WTC11 (cell line): ENCODE results near the gene SPEN. TPM values are rescaled to one million over a fixed set of nuclear protein-coding genes. Genes with fewer than 3 reads are reported as not detected.
A peak's percentile ranks its signal among the peaks of the same experiment; 100 is the strongest.
"Not testable (repeated sequence)": the region's sequence is repeated elsewhere in the genome, so short reads cannot be mapped to it uniquely, and the experiment has no call there.

Experiments used
- ATAC-seq: fragments of 200-7000 bp; cut with Tn5 transposase; 2 replicates; pipeline ENCODE4 v1.10.0; 2021; ENCODE audit warnings: mild to moderate bottlenecking, moderate library complexity
- CTCF ChIA-PET: fragments of 300-600 bp; sonication (Branson Sonifier 250); formaldehyde crosslinking; loops from one replicate; lab custom pipeline; 2021; ENCODE audit warnings: antibody characterized with exemption; lab: Charles Lee
- POLR2A ChIA-PET: fragments of 350-600 bp; sonication (Branson Sonifier 250); formaldehyde crosslinking; loops from one replicate; lab custom pipeline; 2021; ENCODE audit warnings: antibody characterized with exemption; lab: Charles Lee
- DNase-seq: peaks from one replicate; pipeline ENCODE4 v3.0.0; 2021; ENCODE audit warnings: low spot score
- H3K27ac Mint-ChIP-seq: 2 replicates; pipeline ENCODE4 v1.8.0; 2021; ENCODE audit warnings: mixed read lengths
- H3K27me3 Mint-ChIP-seq: 2 replicates; pipeline ENCODE4 v1.8.0; 2021; ENCODE audit warnings: low read depth, mild to moderate bottlenecking, moderate library complexity, mixed read lengths
- H3K36me3 Mint-ChIP-seq: 2 replicates; pipeline ENCODE4 v1.8.0; 2021; ENCODE audit warnings: mixed read lengths
- H3K4me1 Mint-ChIP-seq: 2 replicates; pipeline ENCODE4 v1.8.0; 2022; ENCODE audit warnings: mixed read lengths
- H3K4me3 Mint-ChIP-seq: 2 replicates; pipeline ENCODE4 v1.8.0; 2021; ENCODE audit warnings: mild to moderate bottlenecking, moderate library complexity, mixed read lengths
- H3K9me3 Mint-ChIP-seq: 2 replicates; pipeline ENCODE4 v1.8.0; 2021; ENCODE audit warnings: mixed read lengths
- CBFB ChIP-seq: sonication (generic); formaldehyde crosslinking; IDR thresholded peaks from 2 replicates; pipeline ENCODE4 v1.8.1; 2022; ENCODE audit warnings: mild to moderate bottlenecking, low read depth, missing genetic modification reagents
- CREM ChIP-seq: sonication (generic); formaldehyde crosslinking; IDR thresholded peaks from 2 replicates; pipeline ENCODE4 v1.8.1; 2022; ENCODE audit warnings: mild to moderate bottlenecking, missing genetic modification reagents, moderate library complexity
- ESRRA ChIP-seq: sonication (generic); formaldehyde crosslinking; IDR thresholded peaks from 2 replicates; pipeline ENCODE4 v1.8.1; 2022; ENCODE audit warnings: mild to moderate bottlenecking, missing genetic modification reagents, borderline replicate concordance
- GABPB1 ChIP-seq: sonication (generic); formaldehyde crosslinking; IDR thresholded peaks from 2 replicates; pipeline ENCODE4 v1.8.1; 2023; ENCODE audit warnings: mild to moderate bottlenecking, missing genetic modification reagents
- GRHL2 ChIP-seq: fragments of 250-450 bp; sonication (Bioruptor Pico); IDR thresholded peaks from 2 replicates; pipeline ENCODE4 v1.8.0; 2022; ENCODE audit warnings: mild to moderate bottlenecking, moderate library complexity; ENCODE audit not compliant: insufficient replicate concordance, severe bottlenecking
- GTF2I ChIP-seq: fragments of 250-450 bp; sonication (Bioruptor Pico); conservative IDR thresholded peaks from 2 replicates; pipeline ENCODE4 v1.4.0; 2021; ENCODE audit warnings: mild to moderate bottlenecking
- JAZF1 ChIP-seq: fragments of 250-450 bp; sonication (Bioruptor Pico); IDR thresholded peaks from 2 replicates; pipeline ENCODE4 v1.9.0; 2021; ENCODE audit warnings: moderate library complexity, mild to moderate bottlenecking, inconsistent platforms
- JUN ChIP-seq: sonication (generic); formaldehyde crosslinking; IDR thresholded peaks from 2 replicates; pipeline ENCODE4 v1.8.0; 2023; ENCODE audit warnings: mild to moderate bottlenecking, missing genetic modification reagents
- MXD4 ChIP-seq: fragments of 250-450 bp; sonication (Bioruptor Pico); IDR thresholded peaks from 2 replicates; pipeline ENCODE4 v1.8.0; 2021; ENCODE audit warnings: mild to moderate bottlenecking, moderate library complexity, borderline replicate concordance
- NR2C2 ChIP-seq: sonication (generic); formaldehyde crosslinking; IDR thresholded peaks from 2 replicates; pipeline ENCODE4 v1.8.0; 2022; ENCODE audit warnings: mild to moderate bottlenecking, missing genetic modification reagents
- SMAD3 ChIP-seq: sonication (generic); formaldehyde crosslinking; IDR thresholded peaks from 2 replicates; pipeline ENCODE4 v1.8.0; 2022; ENCODE audit warnings: missing genetic modification reagents, mild to moderate bottlenecking, borderline replicate concordance
- ZNF121 ChIP-seq: sonication (generic); formaldehyde crosslinking; IDR thresholded peaks from 2 replicates; pipeline ENCODE4 v1.8.0; 2023; ENCODE audit warnings: missing genetic modification reagents
- ZNF232 ChIP-seq: sonication (generic); formaldehyde crosslinking; IDR thresholded peaks from 2 replicates; pipeline ENCODE4 v1.8.0; 2022; ENCODE audit warnings: mild to moderate bottlenecking, missing genetic modification reagents
- ZNF263 ChIP-seq: sonication (generic); formaldehyde crosslinking; IDR thresholded peaks from 2 replicates; pipeline ENCODE4 v1.8.1; 2022; ENCODE audit warnings: low read depth, mild to moderate bottlenecking, moderate library complexity, missing genetic modification reagents
- ZNF423 ChIP-seq: fragments of 250-450 bp; sonication (Bioruptor Pico); IDR thresholded peaks from 2 replicates; pipeline ENCODE4 v2.1.2; 2022; ENCODE audit warnings: mild to moderate bottlenecking, moderate library complexity
- ZNF671 ChIP-seq: fragments of 250-450 bp; sonication (Bioruptor Pico); IDR thresholded peaks from 2 replicates; pipeline ENCODE4 v1.8.0; 2021; ENCODE audit warnings: mild to moderate bottlenecking
- total RNA-seq: library from RNA; stranded (reverse); gene quantifications from 3 replicates; pipeline ENCODE4 v1.2.3, GENCODE V29; 2021
- TF ChIP-seq, protein P1 (sequence below): sonication (generic); formaldehyde crosslinking; IDR thresholded peaks from 2 replicates; pipeline ENCODE4 v1.8.1; 2022; ENCODE audit warnings: mild to moderate bottlenecking, moderate library complexity, missing genetic modification reagents
- TF ChIP-seq, protein P2 (sequence below): sonication (generic); formaldehyde crosslinking; IDR thresholded peaks from 2 replicates; pipeline ENCODE4 v1.8.1; 2022; ENCODE audit warnings: low read depth, missing genetic modification reagents, borderline replicate concordance
- TF ChIP-seq, protein P3 (sequence below): fragments of 250-450 bp; sonication (Bioruptor Pico); IDR thresholded peaks from 2 replicates; pipeline ENCODE4 v1.9.0; 2021; ENCODE audit warnings: moderate library complexity, mild to moderate bottlenecking, inconsistent platforms, borderline replicate concordance
- TF ChIP-seq, protein P4 (sequence below): sonication (generic); formaldehyde crosslinking; conservative IDR thresholded peaks from 2 replicates; pipeline ENCODE4 v1.8.1; 2023; ENCODE audit warnings: mild to moderate bottlenecking, low read depth, missing genetic modification reagents, moderate library complexity
- TF ChIP-seq, protein P5 (sequence below): sonication (generic); formaldehyde crosslinking; IDR thresholded peaks from 2 replicates; pipeline ENCODE4 v1.8.0; 2022; ENCODE audit warnings: mild to moderate bottlenecking, missing genetic modification reagents
- TF ChIP-seq, protein P6 (sequence below): fragments of 250-450 bp; sonication (Bioruptor Pico); conservative IDR thresholded peaks from 2 replicates; pipeline ENCODE4 v1.9.0; 2021; ENCODE audit warnings: mild to moderate bottlenecking

Gene SPEN
- total RNA-seq, 1 experiment from 2014 or later: 48.8 TPM

DNA sequence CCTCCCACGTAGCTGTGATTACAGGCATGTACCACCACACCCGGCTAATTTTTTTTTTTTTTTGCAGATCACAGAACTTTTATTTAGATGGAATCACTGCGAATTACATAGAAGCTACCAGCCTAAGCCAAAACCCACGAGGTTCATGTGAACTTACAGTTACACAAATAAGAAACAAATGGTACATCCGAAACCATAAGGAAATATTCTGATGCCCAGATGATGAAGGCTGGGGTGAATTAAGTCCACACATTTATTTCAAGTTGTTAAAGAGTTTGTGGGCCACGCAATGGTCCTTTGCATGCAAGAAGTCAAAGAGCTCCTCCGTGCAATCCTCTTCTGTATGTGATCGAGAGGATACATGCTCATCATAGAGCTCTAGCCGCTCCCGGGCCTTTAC, 40.4 kb upstream of the SPEN start (continued):
- TF ChIP-seq, protein P1, sequence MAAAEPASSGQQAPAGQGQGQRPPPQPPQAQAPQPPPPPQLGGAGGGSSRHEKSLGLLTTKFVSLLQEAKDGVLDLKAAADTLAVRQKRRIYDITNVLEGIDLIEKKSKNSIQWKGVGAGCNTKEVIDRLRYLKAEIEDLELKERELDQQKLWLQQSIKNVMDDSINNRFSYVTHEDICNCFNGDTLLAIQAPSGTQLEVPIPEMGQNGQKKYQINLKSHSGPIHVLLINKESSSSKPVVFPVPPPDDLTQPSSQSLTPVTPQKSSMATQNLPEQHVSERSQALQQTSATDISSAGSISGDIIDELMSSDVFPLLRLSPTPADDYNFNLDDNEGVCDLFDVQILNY (CRISPR knock-in tag): no peak
- no peak for TF ChIP-seq SMAD3 (CRISPR knock-in tag)
- TF ChIP-seq JUN (CRISPR knock-in tag): no peak
- no peak for TF ChIP-seq ZNF263 (CRISPR knock-in tag)
- TF ChIP-seq, protein P2, sequence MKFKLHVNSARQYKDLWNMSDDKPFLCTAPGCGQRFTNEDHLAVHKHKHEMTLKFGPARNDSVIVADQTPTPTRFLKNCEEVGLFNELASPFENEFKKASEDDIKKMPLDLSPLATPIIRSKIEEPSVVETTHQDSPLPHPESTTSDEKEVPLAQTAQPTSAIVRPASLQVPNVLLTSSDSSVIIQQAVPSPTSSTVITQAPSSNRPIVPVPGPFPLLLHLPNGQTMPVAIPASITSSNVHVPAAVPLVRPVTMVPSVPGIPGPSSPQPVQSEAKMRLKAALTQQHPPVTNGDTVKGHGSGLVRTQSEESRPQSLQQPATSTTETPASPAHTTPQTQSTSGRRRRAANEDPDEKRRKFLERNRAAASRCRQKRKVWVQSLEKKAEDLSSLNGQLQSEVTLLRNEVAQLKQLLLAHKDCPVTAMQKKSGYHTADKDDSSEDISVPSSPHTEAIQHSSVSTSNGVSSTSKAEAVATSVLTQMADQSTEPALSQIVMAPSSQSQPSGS (CRISPR knock-in tag): no peak
- TF ChIP-seq ESRRA: no peak
- no peak for TF ChIP-seq CBFB
- TF ChIP-seq, protein P3, sequence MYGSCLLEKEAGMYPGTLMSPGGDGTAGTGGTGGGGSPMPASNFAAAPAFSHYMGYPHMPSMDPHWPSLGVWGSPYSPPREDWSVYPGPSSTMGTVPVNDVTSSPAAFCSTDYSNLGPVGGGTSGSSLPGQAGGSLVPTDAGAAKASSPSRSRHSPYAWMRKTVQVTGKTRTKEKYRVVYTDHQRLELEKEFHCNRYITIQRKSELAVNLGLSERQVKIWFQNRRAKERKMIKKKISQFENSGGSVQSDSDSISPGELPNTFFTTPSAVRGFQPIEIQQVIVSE (CRISPR knock-in tag): no peak
- no peak for TF ChIP-seq GABPB1 (CRISPR knock-in tag)
- TF ChIP-seq CREM (CRISPR knock-in tag): no peak
- TF ChIP-seq JAZF1 (CRISPR knock-in tag): no peak
- TF ChIP-seq, all 79 proteins: peak for 0

DNA sequence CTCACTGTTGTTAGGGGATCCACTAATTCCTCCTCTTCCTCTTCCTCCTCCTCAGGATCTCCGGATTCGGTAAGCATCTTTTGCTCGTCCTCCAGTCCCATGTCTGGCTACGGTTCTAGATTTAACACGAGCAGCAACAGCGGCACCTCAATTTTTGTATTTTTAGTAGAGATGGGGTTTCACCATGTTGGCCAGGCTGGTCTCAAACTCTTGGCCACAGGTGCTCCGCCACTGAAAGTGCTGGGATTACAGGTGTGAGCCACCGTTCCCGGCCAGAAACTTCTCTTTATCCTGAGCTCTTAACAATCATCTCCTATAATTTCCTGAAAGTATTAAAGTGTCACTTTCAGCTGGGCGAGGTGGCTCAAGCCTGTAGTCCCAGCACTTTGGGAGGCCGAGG, 40.0 kb upstream of the SPEN start, which contains the start of gene UQCRHL:
Gene UQCRHL, minus strand, starts transcription at position 101 of the 400 bp plus-strand sequence. Its CDS starts 0 bp downstream, at position 101.
- not testable (repeated sequence) for ATAC-seq, H3K4me1 Mint-ChIP-seq, H3K4me3 Mint-ChIP-seq, H3K36me3 Mint-ChIP-seq, H3K9me3 Mint-ChIP-seq, H3K27me3 Mint-ChIP-seq, DNase-seq
- peak within 1 kb of the TSS; percentile 84 for H3K27ac Mint-ChIP-seq
- POLR2A ChIA-PET: interaction anchor here (0.5 kb wide), 1 partner anchor 58 kb away, joined by 3 read pairs; no protein-coding TSS in a partner anchor
- CTCF ChIA-PET: interaction anchor here (0.6 to 1.2 kb wide), 3 partner anchors 8 to 140 kb away, joined by 3 to 4 read pairs (median 3); no protein-coding TSS in a partner anchor

DNA sequence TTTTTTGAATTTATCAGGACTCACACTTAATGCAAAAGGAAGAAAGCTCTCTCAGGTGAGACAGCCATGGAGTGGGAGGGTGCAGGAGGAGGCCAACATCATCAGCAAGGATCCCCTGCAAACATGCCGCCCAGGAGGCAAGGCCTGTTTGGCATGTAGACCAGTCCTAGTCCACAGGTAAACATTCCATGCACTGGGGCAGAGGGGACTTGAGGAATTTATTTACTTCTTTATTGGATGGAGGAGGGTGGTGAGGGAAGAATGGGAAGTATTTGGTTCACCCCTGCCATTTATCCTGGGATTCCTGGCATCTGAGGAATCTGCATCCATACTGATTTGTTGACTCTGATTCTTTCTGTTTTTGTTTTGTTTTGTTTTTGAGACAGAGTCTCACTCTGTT, 38.6 kb upstream of the SPEN start:
- ChIA-PET CTCF (interaction anchor here (0.8 to 1.0 kb wide), 2 partner anchors 17 to 68 kb away, joined by 3 to 8 read pairs; no protein-coding TSS in a partner anchor), POLR2A (interaction anchor here (1.4 kb wide), 1 partner anchor 9 kb away, joined by 3 read pairs; no protein-coding TSS in a partner anchor)
- peak overlapping the region; percentile 78 for H3K27ac Mint-ChIP-seq
- H3K4me1 Mint-ChIP-seq: peaks cover 5% of the 10 kb centered on the region
- no peaks in the 10 kb centered on the region; the same call in 1 of the 2 replicates for H3K27me3 Mint-ChIP-seq
- no peaks in the 10 kb centered on the region for H3K9me3 Mint-ChIP-seq
- DNase-seq (no peak), ATAC-seq (peak; percentile 91)
- no peaks in the 10 kb centered on the region for H3K36me3 Mint-ChIP-seq
- no peak overlapping the region for H3K4me3 Mint-ChIP-seq
- no peak for TF ChIP-seq ZNF232 (CRISPR knock-in tag)
- TF ChIP-seq NR2C2 (CRISPR knock-in tag): no peak
- TF ChIP-seq ZNF121: no peak
- TF ChIP-seq, protein P4, sequence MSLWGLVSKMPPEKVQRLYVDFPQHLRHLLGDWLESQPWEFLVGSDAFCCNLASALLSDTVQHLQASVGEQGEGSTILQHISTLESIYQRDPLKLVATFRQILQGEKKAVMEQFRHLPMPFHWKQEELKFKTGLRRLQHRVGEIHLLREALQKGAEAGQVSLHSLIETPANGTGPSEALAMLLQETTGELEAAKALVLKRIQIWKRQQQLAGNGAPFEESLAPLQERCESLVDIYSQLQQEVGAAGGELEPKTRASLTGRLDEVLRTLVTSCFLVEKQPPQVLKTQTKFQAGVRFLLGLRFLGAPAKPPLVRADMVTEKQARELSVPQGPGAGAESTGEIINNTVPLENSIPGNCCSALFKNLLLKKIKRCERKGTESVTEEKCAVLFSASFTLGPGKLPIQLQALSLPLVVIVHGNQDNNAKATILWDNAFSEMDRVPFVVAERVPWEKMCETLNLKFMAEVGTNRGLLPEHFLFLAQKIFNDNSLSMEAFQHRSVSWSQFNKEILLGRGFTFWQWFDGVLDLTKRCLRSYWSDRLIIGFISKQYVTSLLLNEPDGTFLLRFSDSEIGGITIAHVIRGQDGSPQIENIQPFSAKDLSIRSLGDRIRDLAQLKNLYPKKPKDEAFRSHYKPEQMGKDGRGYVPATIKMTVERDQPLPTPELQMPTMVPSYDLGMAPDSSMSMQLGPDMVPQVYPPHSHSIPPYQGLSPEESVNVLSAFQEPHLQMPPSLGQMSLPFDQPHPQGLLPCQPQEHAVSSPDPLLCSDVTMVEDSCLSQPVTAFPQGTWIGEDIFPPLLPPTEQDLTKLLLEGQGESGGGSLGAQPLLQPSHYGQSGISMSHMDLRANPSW (CRISPR knock-in tag): no peak
- TF ChIP-seq, protein P5, sequence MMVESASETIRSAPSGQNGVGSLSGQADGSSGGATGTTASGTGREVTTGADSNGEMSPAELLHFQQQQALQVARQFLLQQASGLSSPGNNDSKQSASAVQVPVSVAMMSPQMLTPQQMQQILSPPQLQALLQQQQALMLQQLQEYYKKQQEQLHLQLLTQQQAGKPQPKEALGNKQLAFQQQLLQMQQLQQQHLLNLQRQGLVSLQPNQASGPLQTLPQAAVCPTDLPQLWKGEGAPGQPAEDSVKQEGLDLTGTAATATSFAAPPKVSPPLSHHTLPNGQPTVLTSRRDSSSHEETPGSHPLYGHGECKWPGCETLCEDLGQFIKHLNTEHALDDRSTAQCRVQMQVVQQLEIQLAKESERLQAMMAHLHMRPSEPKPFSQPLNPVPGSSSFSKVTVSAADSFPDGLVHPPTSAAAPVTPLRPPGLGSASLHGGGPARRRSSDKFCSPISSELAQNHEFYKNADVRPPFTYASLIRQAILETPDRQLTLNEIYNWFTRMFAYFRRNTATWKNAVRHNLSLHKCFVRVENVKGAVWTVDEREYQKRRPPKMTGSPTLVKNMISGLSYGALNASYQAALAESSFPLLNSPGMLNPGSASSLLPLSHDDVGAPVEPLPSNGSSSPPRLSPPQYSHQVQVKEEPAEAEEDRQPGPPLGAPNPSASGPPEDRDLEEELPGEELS (CRISPR knock-in tag): no peak
- TF ChIP-seq, protein P6, sequence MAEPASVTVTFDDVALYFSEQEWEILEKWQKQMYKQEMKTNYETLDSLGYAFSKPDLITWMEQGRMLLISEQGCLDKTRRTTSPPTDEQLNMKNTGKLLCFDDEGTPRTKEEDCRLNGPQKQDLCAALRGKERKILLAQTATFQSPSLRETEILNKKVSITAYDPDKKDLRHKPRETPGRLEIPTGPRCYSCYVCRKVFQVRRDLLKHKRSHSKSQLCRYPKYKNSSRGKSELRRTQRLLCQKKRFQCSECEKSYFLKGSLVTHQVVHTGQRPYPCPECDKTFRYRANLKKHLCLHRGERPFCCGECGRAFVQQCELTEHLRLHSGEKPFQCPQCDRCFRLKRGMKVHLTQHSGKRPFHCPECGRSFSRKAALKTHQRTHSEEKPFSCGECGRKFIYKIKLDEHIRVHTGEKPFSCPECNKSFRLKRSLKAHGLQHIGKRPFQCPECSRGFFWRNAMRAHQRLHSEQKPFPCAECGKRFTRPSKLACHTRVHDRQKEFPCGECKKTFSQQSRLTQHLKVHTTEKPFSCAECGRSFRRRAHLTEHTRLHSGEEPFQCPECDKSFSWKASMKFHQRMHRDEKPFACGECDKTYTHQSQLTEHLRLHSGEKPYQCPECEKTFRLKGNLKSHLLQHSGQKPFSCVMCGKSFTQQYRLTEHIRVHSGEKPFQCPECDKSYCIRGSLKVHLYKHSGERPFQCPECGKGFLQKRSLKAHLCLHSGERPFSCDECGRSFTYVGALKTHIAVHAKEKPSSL (CRISPR knock-in tag): no peak
- TF ChIP-seq CBFB: no peak
- no peak for TF ChIP-seq ZNF671 (CRISPR knock-in tag)
- no peak for TF ChIP-seq GRHL2 (CRISPR knock-in tag)
- TF ChIP-seq GTF2I: no peak
- no peak for TF ChIP-seq ZNF423 (CRISPR knock-in tag)
- TF ChIP-seq ZNF263 (CRISPR knock-in tag): no peak
- TF ChIP-seq MXD4 (CRISPR knock-in tag): no peak
